Fibroblast of lung (primary cell): ENCODE data around the gene IGFL2.

Experiments
- CTCF ChIP-seq, 2 donors: IDR thresholded peaks in 1 of 2; conservative IDR thresholded peaks in 1 of 2; 1 replicate in 1 of 2; 2 replicates in 1 of 2; pipeline ENCODE4 v1.5.1; 2011 to 2012; ENCODE audit warnings: low read length in 2 of 2, control low read depth in 1 of 2, inconsistent platforms in 1 of 2, low read depth in 1 of 2, mild to moderate bottlenecking in 1 of 2
- EZH2 ChIP-seq: IDR thresholded peaks from 2 replicates; pipeline ENCODE4 v1.5.1; 2012; ENCODE audit warnings: low read length, control low read depth, mild to moderate bottlenecking; ENCODE audit errors: missing control alignments

GRCh38 chr19:46192992-46193650 lies 45.1 kb downstream of the IGFL2 start:
- TF ChIP-seq EZH2 (no peak), CTCF (conservative IDR thresholded peaks at IDR 0.05 in 1 of 2, IDR thresholded peaks at IDR 0.05 in 1 of 2; ENCODE audit: low read depth in 1 of 2, low read length in 2 of 2) (no peak)
